Bronchial epithelial cell (primary cell): ENCODE results near the gene IQCM. TPM values are rescaled to one million over a fixed set of nuclear protein-coding genes. Genes with fewer than 3 reads are reported as not detected.

Experiments
- DNase-seq: peaks from one replicate; pipeline ENCODE4 v3.0.0-alpha.2; 2010; ENCODE audit warnings: low read depth
- FAIRE-seq: peaks from 2 replicates; lab custom pipeline; 2011; peaks lifted over from hg19 to GRCh38; lab: Jason Lieb, UNC
- H3K27me3 ChIP-seq: 2 replicates; pipeline ENCODE4 v1.5.1; 2011; ENCODE audit warnings: low read length; ENCODE audit not compliant: control insufficient read depth, insufficient read depth
- H3K36me3 ChIP-seq: 2 replicates; pipeline ENCODE4 v1.5.1; 2011; ENCODE audit warnings: low read length; ENCODE audit not compliant: control insufficient read depth, insufficient read depth
- H3K4me3 ChIP-seq: 2 replicates; pipeline ENCODE4 v1.5.1; 2011; ENCODE audit warnings: mild to moderate bottlenecking, low read depth, low read length, control low read depth
- total RNA-seq: library from RNA; depleted of rRNA; stranded (reverse); fragments of >200 nt; gene quantifications from 2 replicates; pipeline ENCODE4 v1.2.1, GENCODE V29; 2014
- TF ChIP-seq, protein P1 (sequence below): IDR thresholded peaks from 2 replicates; pipeline ENCODE4 v1.5.1; 2011; ENCODE audit warnings: mild to moderate bottlenecking, moderate library complexity, low read length, control low read depth, inconsistent platforms; ENCODE audit not compliant: insufficient read depth, severe bottlenecking

IQCM gene
- not detected in 2 replicates for total RNA-seq

DNA sequence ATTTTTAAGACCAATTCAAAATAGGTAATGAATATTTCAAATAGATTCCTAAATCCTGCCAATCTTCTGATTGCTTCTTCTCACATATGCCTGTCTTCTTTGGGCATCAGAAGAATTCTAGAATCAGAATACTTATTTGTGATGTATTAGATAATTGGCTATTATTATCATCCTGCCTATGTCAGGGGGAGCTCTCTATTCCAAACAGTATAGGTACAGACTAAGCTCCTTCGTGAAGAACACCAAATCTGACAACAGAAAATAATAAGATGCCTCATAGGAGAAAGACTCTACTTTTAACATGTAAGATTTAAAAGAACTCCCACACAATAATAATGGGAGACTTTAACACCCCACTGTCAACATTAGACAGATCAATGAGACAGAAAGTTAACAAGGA lies at the start of gene IQCM:
IQCM (minus strand) TSS at position 101 of the 400 bp plus-strand sequence. CDS start 73,152 bp downstream, outside the sequence.
- Histone ChIP-seq H3K4me3 (no peak within 1 kb of the TSS), H3K36me3 (no peaks in the 10 kb centered on the region), H3K27me3 (no peaks in the 10 kb centered on the region)
- TF ChIP-seq, protein P1, sequence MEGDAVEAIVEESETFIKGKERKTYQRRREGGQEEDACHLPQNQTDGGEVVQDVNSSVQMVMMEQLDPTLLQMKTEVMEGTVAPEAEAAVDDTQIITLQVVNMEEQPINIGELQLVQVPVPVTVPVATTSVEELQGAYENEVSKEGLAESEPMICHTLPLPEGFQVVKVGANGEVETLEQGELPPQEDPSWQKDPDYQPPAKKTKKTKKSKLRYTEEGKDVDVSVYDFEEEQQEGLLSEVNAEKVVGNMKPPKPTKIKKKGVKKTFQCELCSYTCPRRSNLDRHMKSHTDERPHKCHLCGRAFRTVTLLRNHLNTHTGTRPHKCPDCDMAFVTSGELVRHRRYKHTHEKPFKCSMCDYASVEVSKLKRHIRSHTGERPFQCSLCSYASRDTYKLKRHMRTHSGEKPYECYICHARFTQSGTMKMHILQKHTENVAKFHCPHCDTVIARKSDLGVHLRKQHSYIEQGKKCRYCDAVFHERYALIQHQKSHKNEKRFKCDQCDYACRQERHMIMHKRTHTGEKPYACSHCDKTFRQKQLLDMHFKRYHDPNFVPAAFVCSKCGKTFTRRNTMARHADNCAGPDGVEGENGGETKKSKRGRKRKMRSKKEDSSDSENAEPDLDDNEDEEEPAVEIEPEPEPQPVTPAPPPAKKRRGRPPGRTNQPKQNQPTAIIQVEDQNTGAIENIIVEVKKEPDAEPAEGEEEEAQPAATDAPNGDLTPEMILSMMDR, result no peak
- FAIRE-seq (no peak), DNase-seq (no peak)

GRCh38 chr4:149857446-149857845 lies 41.8 kb upstream of the IQCM start:
- TF ChIP-seq, protein P1, result no peak
- no peaks in the 10 kb centered on the region for H3K27me3 ChIP-seq
- DNase-seq (no peak), FAIRE-seq (no peak)
- no peaks in the 10 kb centered on the region for H3K36me3 ChIP-seq
- H3K4me3 ChIP-seq, result no peak overlapping the region

DNA sequence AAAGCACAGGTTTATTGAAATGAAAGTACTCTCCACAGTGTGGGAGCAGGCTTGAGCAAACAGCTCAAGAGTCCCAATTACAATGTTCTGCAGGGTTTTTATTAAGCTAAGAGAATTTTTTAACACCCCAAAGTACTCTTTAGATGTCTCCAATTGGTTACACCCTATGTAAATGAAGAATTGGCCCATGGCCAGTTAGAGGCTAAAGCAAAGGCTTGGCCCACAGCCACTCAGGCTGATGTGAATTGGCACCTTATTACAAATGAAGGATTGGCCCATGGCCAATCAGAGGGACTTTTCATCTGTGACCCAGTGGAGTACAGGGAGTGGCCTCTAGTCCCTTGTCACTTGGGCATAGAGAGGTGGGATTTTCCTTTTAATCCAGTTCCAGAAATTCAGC lies 30.1 kb upstream of the IQCM start:
- H3K27me3 ChIP-seq, result no peaks in the 10 kb centered on the region
- no peak overlapping the region for H3K4me3 ChIP-seq
- no peaks in the 10 kb centered on the region for H3K36me3 ChIP-seq
- DNase-seq, result peak; percentile 8
- TF ChIP-seq, protein P1, result no peak
- FAIRE-seq, result no peak

- Histone ChIP-seq H3K36me3 (no peaks in the 10 kb centered on the region), H3K27me3 (no peaks in the 10 kb centered on the region), H3K4me3 (no peak overlapping the region)
- FAIRE-seq (no peak), DNase-seq (no peak)
- TF ChIP-seq, protein P1, result no peak
Measured at GRCh38 chr4:149841686-149842085, 26.0 kb upstream of the IQCM start.

DNA sequence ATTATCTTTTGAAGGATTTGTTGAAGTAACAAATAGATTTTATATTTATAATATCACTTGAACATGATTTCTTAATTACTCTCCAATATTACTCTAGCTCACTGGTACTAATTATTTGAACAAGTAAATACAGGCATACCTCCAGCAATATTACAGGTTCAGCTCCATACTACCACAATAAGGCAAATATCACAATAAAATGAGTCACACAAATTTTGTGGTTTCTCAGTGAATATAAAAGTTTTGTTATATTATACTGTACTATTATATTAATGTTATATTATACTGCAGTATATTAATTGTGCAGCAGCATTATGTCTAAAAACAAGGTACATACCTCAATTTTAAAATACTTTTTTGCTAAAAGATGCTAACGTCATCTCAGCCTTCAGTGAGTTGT lies 22.4 kb upstream of the IQCM start:
- no peak overlapping the region for H3K4me3 ChIP-seq
- H3K27me3 ChIP-seq, result no peaks in the 10 kb centered on the region
- DNase-seq, result peak; percentile 17
- FAIRE-seq, result no peak
- TF ChIP-seq, protein P1, result no peak
- H3K36me3 ChIP-seq, result no peaks in the 10 kb centered on the region

GRCh38 chr4:149836546-149836945 lies 20.9 kb upstream of the IQCM start:
- no peaks in the 10 kb centered on the region for H3K36me3 ChIP-seq
- H3K4me3 ChIP-seq, result no peak overlapping the region
- DNase-seq (peak; percentile 11), FAIRE-seq (no peak)
- TF ChIP-seq, protein P1, result no peak
- H3K27me3 ChIP-seq, result no peaks in the 10 kb centered on the region
